Measurements from ENCODE around the gene LANCL3. TPM values are rescaled to one million over a fixed set of nuclear protein-coding genes. Genes with fewer than 3 reads are reported as not detected.
"Not testable (repeated sequence)": the region's sequence is repeated elsewhere in the genome, so short reads cannot be mapped to it uniquely, and the experiment has no call there.

Gene LANCL3
- total and polyA plus RNA-seq, 4 experiments from 2014 or later: 0.06 to 0.17 (median 0.12) TPM

- intact Hi-C loops (cut with micrococcal nuclease): no loop called here
- Histone ChIP-seq H3K9me3 (ENCODE audit: control insufficient read depth in 1 of 2, low read length in 2 of 2) (no peaks in the 10 kb centered on the region), H3K27ac (ENCODE audit: low read depth, low read length) (no peak overlapping the region), H3K4me3 (ENCODE audit: low read length in 2 of 2) (no peak overlapping the region), H3K4me1 (ENCODE audit: insufficient read depth, low read length) (no peaks in the 10 kb centered on the region), H3K36me3 (ENCODE audit: insufficient read depth, low read length) (no peaks in the 10 kb centered on the region), H3K27me3 (ENCODE audit: insufficient read depth, low read length) (no peaks in the 10 kb centered on the region)
- DNase-seq: no peak
- POLR2A ChIA-PET (ENCODE audit: partially characterized antibody): no interaction called here
- CTCF ChIA-PET (ENCODE audit: partially characterized antibody): no interaction called here
- H3K27ac Mint-ChIP-seq: no peak overlapping the region
- peaks cover 0 to 1% of the 10 kb centered on the region in 2 donors for H3K27me3 Mint-ChIP-seq
- peaks cover 0 to 4% (median 0%) of the 10 kb centered on the region in 8 donors for H3K9me3 Mint-ChIP-seq
- H3K36me3 Mint-ChIP-seq: no peaks in the 10 kb centered on the region
- no peaks in the 10 kb centered on the region for H3K4me1 Mint-ChIP-seq
- no peak overlapping the region for H3K4me3 Mint-ChIP-seq
Observed at GRCh38 chrX:37627602-37628001, 56.1 kb downstream of the LANCL3 start.

- Mint-ChIP-seq H3K4me3 (no peak overlapping the region), H3K4me1 (no peaks in the 10 kb centered on the region), H3K27me3 (peaks cover 0 to 1% of the 10 kb centered on the region in 2 donors), H3K36me3 (no peaks in the 10 kb centered on the region), H3K27ac (no peak overlapping the region), H3K9me3 (no peaks in the 10 kb centered on the region)
- Histone ChIP-seq H3K27me3 (ENCODE audit: insufficient read depth, low read length) (no peaks in the 10 kb centered on the region), H3K36me3 (ENCODE audit: insufficient read depth, low read length) (no peaks in the 10 kb centered on the region), H3K4me1 (ENCODE audit: insufficient read depth, low read length) (no peaks in the 10 kb centered on the region), H3K27ac (ENCODE audit: low read depth, low read length) (no peak overlapping the region), H3K9me3 (ENCODE audit: control insufficient read depth in 1 of 2, low read length in 2 of 2) (no peaks in the 10 kb centered on the region), H3K4me3 (ENCODE audit: low read length in 2 of 2) (no peak overlapping the region)
- intact Hi-C loops (cut with micrococcal nuclease): no loop called here
- DNase-seq: no peak
- CTCF ChIA-PET (ENCODE audit: partially characterized antibody): no interaction called here
- POLR2A ChIA-PET (ENCODE audit: partially characterized antibody): no interaction called here
Observed at GRCh38 chrX:37638047-37638446, 66.6 kb downstream of the LANCL3 start.

GRCh38 chrX:37640142-37640541 is 68.7 kb downstream of the LANCL3 start:
- Mint-ChIP-seq H3K9me3 (no peaks in the 10 kb centered on the region), H3K36me3 (no peaks in the 10 kb centered on the region), H3K4me3 (no peak overlapping the region), H3K27ac (no peak overlapping the region), H3K4me1 (no peaks in the 10 kb centered on the region), H3K27me3 (peaks cover 0 to 1% of the 10 kb centered on the region in 2 donors)
- Histone ChIP-seq H3K4me3 (ENCODE audit: low read length in 2 of 2) (no peak overlapping the region), H3K9me3 (ENCODE audit: control insufficient read depth in 1 of 2, low read length in 2 of 2) (no peaks in the 10 kb centered on the region), H3K27ac (ENCODE audit: low read depth, low read length) (no peak overlapping the region), H3K36me3 (ENCODE audit: insufficient read depth, low read length) (no peaks in the 10 kb centered on the region), H3K4me1 (ENCODE audit: insufficient read depth, low read length) (no peaks in the 10 kb centered on the region), H3K27me3 (ENCODE audit: insufficient read depth, low read length) (no peaks in the 10 kb centered on the region)
- ChIA-PET CTCF (ENCODE audit: partially characterized antibody) (no interaction called here), POLR2A (ENCODE audit: partially characterized antibody) (no interaction called here)
- intact Hi-C loops (cut with micrococcal nuclease): no loop called here
- DNase-seq: no peak

DNA sequence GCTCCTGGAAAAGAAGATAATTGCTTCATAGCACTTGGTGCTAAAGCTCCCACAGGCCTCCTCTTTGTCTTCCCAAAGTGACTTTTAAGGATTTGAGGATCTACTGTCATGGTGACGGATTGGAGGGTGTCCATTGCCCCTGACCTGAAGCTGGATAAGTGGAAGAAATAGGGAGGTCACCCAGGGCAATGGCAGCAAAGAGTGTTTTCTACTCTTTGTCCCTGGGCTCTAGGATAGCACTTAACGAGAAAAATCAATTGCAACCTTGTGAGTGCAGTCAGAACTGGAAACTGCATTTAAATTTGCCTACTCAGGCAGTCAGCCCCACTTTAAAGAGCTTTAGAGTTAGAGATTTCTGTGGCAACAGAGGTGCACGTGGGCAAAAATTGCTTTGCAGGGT is 70.4 kb downstream of the LANCL3 start:
- no peak overlapping the region for H3K4me3 ChIP-seq (ENCODE audit: low read length in 2 of 2)
- intact Hi-C loops (cut with micrococcal nuclease): no loop called here
- Mint-ChIP-seq H3K4me3 (no peak overlapping the region), H3K36me3 (no peaks in the 10 kb centered on the region), H3K27me3 (no peaks in the 10 kb centered on the region), H3K9me3 (no peaks in the 10 kb centered on the region), H3K27ac (no peak overlapping the region), H3K4me1 (no peaks in the 10 kb centered on the region)
- no peak for DNase-seq
- ChIA-PET CTCF (ENCODE audit: partially characterized antibody) (no interaction called here), POLR2A (ENCODE audit: partially characterized antibody) (no interaction called here)
- no peaks in the 10 kb centered on the region for H3K4me1 ChIP-seq (ENCODE audit: insufficient read depth, low read length)
- no peaks in the 10 kb centered on the region for H3K36me3 ChIP-seq (ENCODE audit: insufficient read depth, low read length)
- H3K27ac ChIP-seq (ENCODE audit: low read depth, low read length): no peak overlapping the region
- H3K9me3 ChIP-seq (ENCODE audit: control insufficient read depth in 1 of 2, low read length in 2 of 2): no peaks in the 10 kb centered on the region
- no peaks in the 10 kb centered on the region for H3K27me3 ChIP-seq (ENCODE audit: insufficient read depth, low read length)

DNA sequence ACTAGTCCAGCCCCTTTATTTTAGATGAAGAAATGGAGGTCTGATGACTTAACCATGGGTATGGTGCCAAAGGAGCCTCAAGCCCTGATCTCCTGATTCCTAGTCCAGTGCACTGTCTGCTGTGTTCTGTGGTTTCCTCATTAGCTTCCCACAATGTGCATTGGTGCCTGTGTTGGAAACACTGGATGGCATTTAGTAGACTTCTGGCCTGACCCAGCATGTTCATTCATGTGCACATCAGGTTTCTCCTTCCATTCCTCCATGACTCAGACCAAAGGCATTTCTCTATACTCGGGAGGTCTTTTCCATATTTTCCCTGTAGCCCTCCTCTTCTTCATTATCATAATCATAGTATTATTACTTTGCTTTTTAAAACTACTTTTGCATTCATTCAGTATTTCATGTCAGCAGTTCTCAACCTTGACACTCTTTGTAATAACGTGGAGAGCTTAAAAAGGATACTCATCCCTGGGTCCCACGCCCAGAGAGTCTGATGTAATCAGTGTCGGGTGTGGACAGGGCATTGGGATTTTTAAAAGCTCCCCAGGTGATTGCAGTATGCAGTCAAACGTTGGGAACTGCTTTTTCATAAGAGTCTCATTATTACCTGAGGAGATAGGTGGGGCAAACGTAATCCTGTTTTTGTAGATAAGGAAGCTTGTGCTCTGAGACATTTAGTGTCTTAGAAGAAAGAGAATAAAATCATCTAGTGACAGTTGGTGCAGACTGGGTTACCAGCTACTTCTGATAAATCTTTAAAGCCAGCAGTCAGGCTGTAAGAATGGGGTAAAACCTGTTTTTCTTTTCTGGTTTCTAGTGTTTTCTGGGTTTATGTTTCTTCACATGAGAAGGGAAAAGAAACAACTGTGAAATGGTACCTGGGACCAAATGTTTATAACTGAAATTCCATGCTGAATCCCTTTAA is 73.2 kb downstream of the LANCL3 start:
- H3K4me1 Mint-ChIP-seq: no peaks in the 10 kb centered on the region
- no peaks in the 10 kb centered on the region for H3K4me1 ChIP-seq (ENCODE audit: insufficient read depth, low read length)
- no peaks in the 10 kb centered on the region for H3K36me3 Mint-ChIP-seq
- H3K27ac Mint-ChIP-seq: no peak overlapping the region
- intact Hi-C loops (cut with micrococcal nuclease): no loop called here
- CTCF ChIA-PET (ENCODE audit: partially characterized antibody): interaction anchor here (0.9 kb wide), 1 partner anchor 100 kb away, joined by 3 read pairs; no protein-coding TSS in a partner anchor
- POLR2A ChIA-PET (ENCODE audit: partially characterized antibody): no interaction called here
- H3K4me3 ChIP-seq (ENCODE audit: low read length in 2 of 2): no peak overlapping the region
- H3K27ac ChIP-seq (ENCODE audit: low read depth, low read length): no peak overlapping the region
- no peak for DNase-seq
- H3K4me3 Mint-ChIP-seq: no peak overlapping the region
- no peaks in the 10 kb centered on the region for H3K9me3 ChIP-seq (ENCODE audit: control insufficient read depth in 1 of 2, low read length in 2 of 2)
- peaks cover 0 to 2% (median 0%) of the 10 kb centered on the region in 8 donors for H3K9me3 Mint-ChIP-seq
- H3K27me3 Mint-ChIP-seq: no peaks in the 10 kb centered on the region
- no peaks in the 10 kb centered on the region for H3K27me3 ChIP-seq (ENCODE audit: insufficient read depth, low read length)
- H3K36me3 ChIP-seq (ENCODE audit: insufficient read depth, low read length): no peaks in the 10 kb centered on the region

- H3K4me1 ChIP-seq (ENCODE audit: insufficient read depth, low read length): no peaks in the 10 kb centered on the region
- no peak overlapping the region for H3K27ac Mint-ChIP-seq
- H3K4me1 Mint-ChIP-seq: no peaks in the 10 kb centered on the region
- H3K27ac ChIP-seq (ENCODE audit: low read depth, low read length): no peak overlapping the region
- no peak for DNase-seq
- no peaks in the 10 kb centered on the region for H3K27me3 ChIP-seq (ENCODE audit: insufficient read depth, low read length)
- ChIA-PET POLR2A (ENCODE audit: partially characterized antibody) (no interaction called here), CTCF (ENCODE audit: partially characterized antibody) (no interaction called here)
- no peaks in the 10 kb centered on the region for H3K9me3 ChIP-seq (ENCODE audit: control insufficient read depth in 1 of 2, low read length in 2 of 2)
- H3K9me3 Mint-ChIP-seq: peaks cover 0 to 2% (median 0%) of the 10 kb centered on the region in 8 donors
- no peaks in the 10 kb centered on the region for H3K36me3 Mint-ChIP-seq
- intact Hi-C loops (cut with micrococcal nuclease): no loop called here
- no peak overlapping the region for H3K4me3 ChIP-seq (ENCODE audit: low read length in 2 of 2)
- no peaks in the 10 kb centered on the region for H3K27me3 Mint-ChIP-seq
- no peak overlapping the region for H3K4me3 Mint-ChIP-seq
- no peaks in the 10 kb centered on the region for H3K36me3 ChIP-seq (ENCODE audit: insufficient read depth, low read length)
Observed at GRCh38 chrX:37646254-37646653, 74.8 kb downstream of the LANCL3 start.

DNA sequence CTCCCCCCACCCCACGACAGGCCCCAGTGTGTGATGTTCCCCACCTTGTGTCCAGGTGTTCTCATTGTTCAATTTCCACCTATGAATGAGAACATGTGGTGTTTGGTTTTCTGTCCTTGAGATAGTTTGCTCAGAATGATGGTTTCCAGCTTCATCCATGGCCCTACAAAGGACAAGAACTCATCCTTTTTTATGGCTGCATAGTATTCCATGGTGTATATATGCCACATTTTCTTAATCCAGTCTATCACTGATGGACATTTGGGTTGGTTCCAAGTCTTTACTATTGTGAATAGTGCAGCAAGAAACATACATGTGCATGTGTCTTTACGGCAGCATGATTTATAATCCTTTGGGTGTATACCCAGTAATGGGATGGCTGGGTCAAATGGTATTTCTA is 79.4 kb downstream of the LANCL3 start:
- CTCF ChIA-PET (ENCODE audit: partially characterized antibody); H3K4me3 Mint-ChIP-seq; H3K27ac ChIP-seq (ENCODE audit: low read depth, low read length); H3K36me3 ChIP-seq (ENCODE audit: insufficient read depth, low read length); H3K36me3 Mint-ChIP-seq; DNase-seq; H3K4me3 ChIP-seq (ENCODE audit: low read length in 2 of 2); H3K27ac Mint-ChIP-seq; H3K27me3 Mint-ChIP-seq; intact Hi-C loops (cut with micrococcal nuclease); H3K9me3 ChIP-seq (ENCODE audit: control insufficient read depth in 1 of 2, low read length in 2 of 2); H3K4me1 Mint-ChIP-seq; H3K4me1 ChIP-seq (ENCODE audit: insufficient read depth, low read length); H3K27me3 ChIP-seq (ENCODE audit: insufficient read depth, low read length); H3K9me3 Mint-ChIP-seq; POLR2A ChIA-PET (ENCODE audit: partially characterized antibody): not testable (repeated sequence)
